AG10803 (cell line): ENCODE data around the gene GLB1L.

Source experiments
- DNase-seq: peaks from one replicate; pipeline ENCODE4 v3.0.0; 2010; ENCODE audit warnings: low read depth
- H3K4me3 ChIP-seq: 2 replicates; pipeline ENCODE4 v1.5.1; 2011; ENCODE audit warnings: mild to moderate bottlenecking, low read length, control low read depth
- TF ChIP-seq, protein P1 (sequence below): conservative IDR thresholded peaks from 2 replicates; pipeline ENCODE4 v1.5.1; 2011; ENCODE audit warnings: mild to moderate bottlenecking, low read length, control low read depth, inconsistent platforms

Gene GLB1L

DNA sequence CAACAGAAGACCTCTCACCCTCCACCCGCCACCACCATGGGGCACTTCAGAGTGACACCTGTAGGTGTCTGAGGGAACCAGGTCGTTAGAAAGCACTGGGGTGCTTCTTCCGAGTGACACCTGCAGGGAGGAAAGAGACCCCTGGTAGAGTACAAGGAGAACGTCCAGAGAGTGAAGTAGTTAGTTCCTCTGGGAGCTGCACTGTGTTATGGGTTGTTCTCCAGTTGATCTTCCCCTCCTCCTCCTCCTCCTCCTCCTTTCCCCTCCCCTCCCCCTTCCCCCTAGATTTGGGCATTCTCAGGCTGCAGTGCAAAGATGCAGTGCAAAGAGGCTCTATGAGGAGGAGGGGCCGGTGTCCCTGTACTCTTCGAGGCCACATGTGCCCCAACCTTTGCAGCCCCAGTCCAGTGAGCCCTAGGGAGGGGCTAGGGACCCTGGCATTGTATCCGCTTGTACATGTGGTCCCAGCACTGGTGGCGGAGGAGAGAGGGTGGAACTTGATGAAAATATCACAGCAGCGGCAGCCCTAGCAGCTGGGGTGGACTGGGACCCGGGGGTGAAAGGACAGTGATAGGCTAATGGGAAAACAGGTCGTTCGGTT lies 34.8 kb upstream of the GLB1L start:
- TF ChIP-seq, protein P1, sequence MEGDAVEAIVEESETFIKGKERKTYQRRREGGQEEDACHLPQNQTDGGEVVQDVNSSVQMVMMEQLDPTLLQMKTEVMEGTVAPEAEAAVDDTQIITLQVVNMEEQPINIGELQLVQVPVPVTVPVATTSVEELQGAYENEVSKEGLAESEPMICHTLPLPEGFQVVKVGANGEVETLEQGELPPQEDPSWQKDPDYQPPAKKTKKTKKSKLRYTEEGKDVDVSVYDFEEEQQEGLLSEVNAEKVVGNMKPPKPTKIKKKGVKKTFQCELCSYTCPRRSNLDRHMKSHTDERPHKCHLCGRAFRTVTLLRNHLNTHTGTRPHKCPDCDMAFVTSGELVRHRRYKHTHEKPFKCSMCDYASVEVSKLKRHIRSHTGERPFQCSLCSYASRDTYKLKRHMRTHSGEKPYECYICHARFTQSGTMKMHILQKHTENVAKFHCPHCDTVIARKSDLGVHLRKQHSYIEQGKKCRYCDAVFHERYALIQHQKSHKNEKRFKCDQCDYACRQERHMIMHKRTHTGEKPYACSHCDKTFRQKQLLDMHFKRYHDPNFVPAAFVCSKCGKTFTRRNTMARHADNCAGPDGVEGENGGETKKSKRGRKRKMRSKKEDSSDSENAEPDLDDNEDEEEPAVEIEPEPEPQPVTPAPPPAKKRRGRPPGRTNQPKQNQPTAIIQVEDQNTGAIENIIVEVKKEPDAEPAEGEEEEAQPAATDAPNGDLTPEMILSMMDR, result peak; percentile 7
- no peak for DNase-seq
- H3K4me3 ChIP-seq, result peak overlapping the region; percentile 83

DNA sequence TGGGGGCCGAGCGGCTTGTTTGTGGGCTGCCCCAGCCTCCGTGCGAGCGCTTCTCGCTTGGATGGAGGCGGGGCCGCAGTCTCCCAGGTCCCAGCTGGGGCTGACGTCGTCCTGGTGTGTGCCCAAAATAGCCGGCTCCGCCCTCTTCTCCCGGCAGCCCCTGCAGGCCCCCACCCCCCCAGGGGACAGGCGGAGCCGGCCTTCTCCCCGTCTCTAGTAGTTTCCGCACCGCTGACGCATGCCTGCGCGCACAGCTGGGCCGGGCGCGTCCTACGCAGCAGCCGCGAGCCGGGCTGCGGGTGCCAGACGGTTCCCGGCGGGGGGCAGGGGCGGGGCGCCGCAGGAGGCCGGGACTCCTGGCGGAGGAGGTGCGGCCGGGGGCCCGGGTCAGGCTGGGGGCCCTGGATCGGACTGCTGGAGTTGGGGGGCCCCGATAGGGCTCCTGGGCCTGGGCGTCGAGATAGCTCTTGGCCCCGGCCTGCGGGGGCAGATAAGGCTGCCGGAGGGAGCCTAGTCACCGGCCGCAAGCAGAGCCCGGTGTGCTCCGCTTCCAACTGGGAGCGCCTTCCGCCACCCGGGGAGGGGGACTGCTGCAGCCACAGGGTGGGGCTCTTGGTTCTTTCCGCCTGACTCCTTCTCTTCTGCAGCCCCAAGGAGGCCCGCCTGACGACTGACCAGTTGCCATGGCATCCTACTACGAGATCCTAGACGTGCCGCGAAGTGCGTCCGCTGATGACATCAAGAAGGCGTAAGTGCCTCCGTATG lies 34.1 kb upstream of the GLB1L start, which contains the start of gene DNAJB2:
DNAJB2 (plus strand) TSS at position 216 of the 765 bp plus-strand sequence; CDS start at position 684, 468 bp downstream.
- TF ChIP-seq, protein P1, result no peak

DNA sequence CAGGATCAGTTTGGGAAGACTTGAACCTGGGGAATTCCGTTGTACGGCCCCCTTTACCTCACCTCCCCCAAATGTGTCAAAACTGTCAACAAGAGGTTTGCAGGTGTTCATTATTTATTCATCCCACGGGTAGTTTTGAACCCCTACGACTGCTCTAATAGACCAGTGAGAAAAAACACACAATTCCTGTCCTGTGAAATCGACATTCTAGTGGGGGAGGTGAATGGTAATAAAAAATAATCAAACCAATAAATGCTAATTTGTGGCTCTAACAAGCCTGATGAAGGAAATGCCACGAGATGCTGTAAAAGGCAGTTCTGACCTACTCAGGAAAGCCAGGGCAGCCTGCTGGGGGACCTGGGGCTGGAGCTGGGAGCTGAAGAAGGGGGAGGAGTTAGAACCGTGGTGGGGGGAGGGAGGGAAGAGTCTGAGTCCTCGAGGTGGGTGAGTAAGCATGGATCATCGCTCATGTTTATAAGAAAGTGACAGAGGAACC lies 33.5 kb upstream of the GLB1L start:
- TF ChIP-seq, protein P1, result no peak
- peak overlapping the region; percentile 42 for H3K4me3 ChIP-seq
- DNase-seq, result no peak

More for the DNA sequence above, 34.1 kb upstream of the GLB1L start, which contains the start of gene DNAJB2:
- DNase-seq, result peak; percentile 99
- peak within 1 kb of the TSS; percentile 83 for H3K4me3 ChIP-seq

DNA sequence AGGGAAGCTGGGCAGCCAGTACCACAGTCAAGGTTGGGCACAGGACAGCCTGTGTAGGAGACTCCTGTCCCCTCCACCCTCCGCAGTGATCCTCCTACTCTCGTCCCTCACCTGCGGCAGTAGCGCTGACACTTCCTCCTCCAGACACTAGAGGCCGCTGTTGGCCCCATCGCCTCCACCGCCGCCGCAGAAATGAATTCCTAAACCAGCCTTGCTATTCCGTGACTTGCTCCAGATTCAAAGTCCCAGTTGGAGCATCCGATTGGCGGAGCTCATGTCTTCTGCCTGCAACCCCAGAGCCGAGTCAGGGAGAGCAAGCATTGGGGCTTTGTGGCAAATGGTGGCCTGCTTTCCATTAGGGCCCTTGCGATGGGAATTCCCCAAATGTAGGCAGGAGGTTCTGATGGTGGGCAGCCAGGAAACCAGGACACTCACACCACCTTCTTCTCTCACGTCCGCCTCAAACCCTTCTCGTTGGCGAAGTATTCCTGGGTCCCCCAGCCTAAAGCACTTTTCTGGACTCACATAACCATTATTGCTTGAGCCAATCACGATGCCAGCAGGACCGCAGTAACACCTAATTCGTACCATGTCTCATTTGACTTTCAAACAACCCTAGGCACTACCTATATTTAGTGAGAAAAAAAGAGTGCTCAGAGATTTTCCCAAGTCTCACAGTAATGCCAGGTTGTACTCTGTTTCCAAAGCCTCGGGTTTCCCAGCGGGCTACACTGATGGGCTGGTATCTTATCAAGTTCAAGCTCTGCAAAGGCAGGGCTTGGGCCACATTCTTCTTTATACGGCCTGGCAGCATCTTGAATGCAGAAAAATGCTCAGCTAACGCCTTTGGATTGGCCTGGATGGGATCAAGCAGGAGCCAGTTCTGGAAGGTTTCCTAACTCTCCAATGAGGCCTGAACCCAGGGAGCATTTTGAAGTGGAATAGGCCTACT lies 32.7 kb upstream of the GLB1L start:
- no peak overlapping the region for H3K4me3 ChIP-seq
- DNase-seq, result peak; percentile 84
- TF ChIP-seq, protein P1, result peak; percentile 91

DNA sequence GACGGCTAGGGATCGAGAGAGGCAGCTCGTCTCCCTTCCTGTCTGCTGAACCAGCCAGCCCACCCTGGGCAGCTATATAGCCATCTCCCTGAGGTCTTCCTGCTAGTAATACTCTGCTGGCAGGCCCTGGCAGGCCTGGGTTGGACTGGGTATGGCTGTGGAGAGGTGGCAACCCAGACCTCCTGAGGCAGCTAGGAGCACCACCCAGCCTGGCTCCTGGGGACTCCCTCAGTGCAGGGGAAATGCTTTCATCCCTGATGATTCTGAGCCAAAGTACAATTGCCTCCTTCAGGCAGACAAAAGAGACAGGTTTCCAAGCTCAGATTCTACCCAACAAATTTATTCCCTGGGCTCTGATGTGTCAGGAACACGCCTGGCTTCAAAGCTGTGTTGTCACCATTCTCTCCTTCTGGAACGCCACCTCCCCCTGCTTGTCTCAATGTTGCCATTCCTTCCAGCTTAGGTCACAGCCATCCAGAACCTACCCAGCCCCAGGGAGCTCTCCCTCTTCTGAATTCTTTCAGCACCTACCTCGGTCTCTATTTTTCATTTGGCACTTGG lies 29.2 kb upstream of the GLB1L start:
- peak; percentile 87 for DNase-seq
- TF ChIP-seq, protein P1, result peak; percentile 17
- peak overlapping the region; percentile 16; the same call in 1 of the 2 replicates for H3K4me3 ChIP-seq

DNA sequence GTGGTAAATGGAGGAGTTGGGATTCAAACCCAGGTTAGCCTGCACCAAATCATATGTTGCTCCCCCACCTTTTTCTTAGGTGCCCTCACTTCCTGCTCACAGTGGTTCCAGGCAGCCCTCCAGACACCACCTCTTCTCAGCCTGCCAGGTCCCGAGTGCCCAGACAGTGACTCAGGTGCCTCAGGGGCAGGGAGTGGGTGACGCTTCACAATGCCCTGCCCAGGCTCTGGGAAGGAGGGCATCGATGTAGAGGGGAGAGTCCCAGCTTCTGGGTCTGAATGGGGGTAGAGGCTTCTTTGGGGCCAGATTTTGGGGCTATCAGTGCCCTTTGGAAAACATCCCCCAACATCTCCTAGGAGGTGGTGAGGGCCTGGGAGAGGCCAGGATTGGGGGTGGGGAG lies 28.7 kb upstream of the GLB1L start:
- TF ChIP-seq, protein P1, result no peak
- no peak for DNase-seq
- H3K4me3 ChIP-seq, result no peak overlapping the region
